ENCODE data around the gene TTC23.
"Not testable (repeated sequence)": the region's sequence is repeated elsewhere in the genome, so short reads cannot be mapped to it uniquely, and the experiment has no call there.

Gene TTC23

GRCh38 chr15:99250001-99250400, 620 bp upstream of the TTC23 start:
- DNase-seq (ENCODE audit: low read depth in 2 of 2): no peak

GRCh38 chr15:99248000-99248715, 1.2 kb downstream of the TTC23 start:
- no peak for DNase-seq (ENCODE audit: low read depth in 2 of 2)

DNA sequence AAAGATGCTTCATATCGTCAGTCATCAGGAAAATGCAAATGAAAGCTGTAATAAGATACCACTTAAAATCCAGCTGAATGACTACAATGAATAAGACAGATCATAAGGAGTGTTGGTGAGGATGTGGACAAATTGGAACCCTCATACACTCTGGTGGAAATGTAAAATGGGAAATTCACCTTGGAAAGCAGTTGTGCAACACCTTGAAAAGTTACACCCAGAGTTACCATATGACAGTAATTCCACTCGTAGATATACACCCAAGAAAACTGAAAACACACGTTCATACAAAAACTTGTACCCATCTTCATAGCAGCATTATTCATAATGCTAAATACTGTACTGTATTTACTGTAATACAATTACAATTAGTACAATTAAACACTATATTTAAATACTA, 2.3 kb downstream of the TTC23 start:
- no peak for DNase-seq (ENCODE audit: low read depth in 2 of 2)

- DNase-seq (ENCODE audit: low read depth in 2 of 2): no peak
These were observed 5.1 kb downstream of the TTC23 start for GRCh38 chr15:99244306-99244705.

DNA sequence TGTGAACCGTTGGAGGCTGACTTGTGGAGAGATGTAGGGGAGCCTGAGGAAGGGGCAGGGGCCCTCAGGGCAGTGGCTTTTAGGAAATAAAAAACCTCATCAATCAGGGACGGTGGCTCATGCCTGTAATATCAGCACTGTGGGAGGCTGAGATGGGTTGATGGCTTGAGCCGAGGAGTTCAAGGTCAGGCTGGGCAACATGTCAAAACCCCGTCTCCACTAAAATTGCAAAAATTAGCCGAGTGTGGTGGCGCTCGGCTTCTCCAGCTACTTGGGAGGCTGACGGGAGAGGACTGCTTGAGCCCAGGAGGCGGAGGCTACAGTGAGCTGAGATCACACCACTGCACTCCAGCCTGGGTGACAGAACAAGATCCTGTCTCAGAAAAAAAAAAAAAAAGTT, 7.6 kb downstream of the TTC23 start:
- DNase-seq (ENCODE audit: low read depth in 2 of 2): no peak

- no peak for DNase-seq (ENCODE audit: low read depth in 2 of 2)
These were observed 9.7 kb downstream of the TTC23 start for GRCh38 chr15:99239545-99240198.

- DNase-seq (ENCODE audit: low read depth in 2 of 2): no peak
These were observed 10.5 kb downstream of the TTC23 start for GRCh38 chr15:99238849-99239248.

GRCh38 chr15:99234160-99234559, 15.2 kb downstream of the TTC23 start:
- not testable (repeated sequence) for DNase-seq (ENCODE audit: low read depth in 2 of 2)

DNA sequence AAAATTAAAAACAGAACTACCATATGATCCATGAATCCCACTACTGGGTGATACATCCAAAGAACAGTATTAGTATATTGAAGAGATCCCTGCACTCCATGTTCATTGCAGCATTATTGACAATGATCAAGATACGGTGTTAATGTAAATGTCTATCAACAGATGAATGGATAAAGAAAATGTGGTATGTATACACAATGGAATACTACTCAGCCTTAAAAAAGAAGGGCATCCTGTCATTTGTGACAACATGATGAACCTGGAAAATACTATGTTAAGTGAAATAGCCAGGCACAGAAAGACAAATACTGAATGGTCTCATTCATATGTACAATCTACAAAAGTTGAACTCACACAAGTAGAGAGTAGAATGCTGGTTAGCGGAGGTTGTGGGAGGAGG, 16.6 kb downstream of the TTC23 start:
- DNase-seq (ENCODE audit: low read depth in 2 of 2): no peak

- DNase-seq (ENCODE audit: low read depth in 2 of 2): no peak
These were observed 18.5 kb downstream of the TTC23 start for GRCh38 chr15:99230867-99231266.

GRCh38 chr15:99228120-99228770, 21.1 kb downstream of the TTC23 start:
- no peak for DNase-seq (ENCODE audit: low read depth in 2 of 2)

- no peak for DNase-seq (ENCODE audit: low read depth in 2 of 2)
These were observed 22.6 kb downstream of the TTC23 start for GRCh38 chr15:99226802-99227201.

DNA sequence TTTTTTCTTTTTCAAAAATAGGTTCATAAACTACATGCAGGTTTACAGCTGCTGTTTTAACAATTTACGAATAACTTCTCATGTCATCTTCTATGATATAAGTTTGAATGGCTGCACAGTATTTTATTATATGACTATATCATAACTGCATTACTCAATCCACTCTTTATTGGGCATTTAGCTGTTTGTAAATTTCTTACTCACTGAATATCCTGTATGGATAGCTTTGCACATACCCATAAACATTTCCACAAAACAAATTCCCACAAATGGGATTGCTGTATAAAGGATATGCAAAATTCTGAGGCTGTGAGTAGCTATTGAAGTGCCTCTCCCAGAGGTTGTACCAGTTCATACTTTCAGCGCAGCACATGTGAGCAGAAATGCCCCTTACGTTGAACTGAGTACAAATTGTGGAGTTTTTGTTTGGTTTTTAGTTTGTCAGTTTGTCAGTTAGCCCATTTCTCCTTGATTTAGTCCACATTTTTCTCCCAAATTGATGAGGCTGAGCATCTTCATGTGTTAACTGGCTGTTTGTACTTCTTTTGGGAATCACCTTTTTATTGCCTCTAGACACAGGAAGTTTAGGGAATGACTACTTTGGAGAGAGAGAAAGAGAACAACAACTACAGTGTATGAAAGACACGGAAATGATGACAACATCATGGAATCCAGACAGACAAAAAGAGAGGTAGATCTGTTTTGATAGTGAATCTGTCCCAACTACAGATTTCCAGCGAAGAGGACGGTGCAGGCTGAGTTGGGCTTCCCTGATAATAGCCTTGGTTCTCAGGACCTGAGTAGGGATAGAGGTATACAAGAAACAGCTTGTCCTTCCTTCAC, 24.8 kb downstream of the TTC23 start:
- no peak for DNase-seq (ENCODE audit: low read depth in 2 of 2)

- DNase-seq (ENCODE audit: low read depth in 2 of 2): peak; percentile 27 to 46
These were observed 36.1 kb downstream of the TTC23 start for GRCh38 chr15:99213187-99213811.

DNA sequence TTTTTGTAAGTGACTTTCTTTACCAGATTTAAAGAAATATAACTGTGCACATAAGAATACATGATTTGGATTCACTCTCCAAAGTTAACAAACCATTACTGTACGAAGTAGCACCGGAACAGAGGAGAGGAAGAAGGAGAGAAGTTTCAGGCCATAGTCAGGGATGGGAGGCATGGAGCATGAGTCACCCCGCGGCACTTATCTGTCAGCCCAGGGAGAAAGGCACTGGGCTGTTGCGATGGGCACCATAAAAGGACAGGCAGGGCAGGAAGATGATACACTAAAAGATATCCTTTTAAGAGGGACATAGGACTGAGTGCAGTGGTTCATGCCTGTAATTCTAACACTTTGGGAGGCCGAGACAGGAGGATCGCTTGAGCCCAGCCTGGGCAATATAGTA, 37.0 kb downstream of the TTC23 start:
- DNase-seq (ENCODE audit: low read depth in 2 of 2): no peak

GRCh38 chr15:99211926-99212325, 37.5 kb downstream of the TTC23 start:
- no peak for DNase-seq (ENCODE audit: low read depth in 2 of 2)

DNA sequence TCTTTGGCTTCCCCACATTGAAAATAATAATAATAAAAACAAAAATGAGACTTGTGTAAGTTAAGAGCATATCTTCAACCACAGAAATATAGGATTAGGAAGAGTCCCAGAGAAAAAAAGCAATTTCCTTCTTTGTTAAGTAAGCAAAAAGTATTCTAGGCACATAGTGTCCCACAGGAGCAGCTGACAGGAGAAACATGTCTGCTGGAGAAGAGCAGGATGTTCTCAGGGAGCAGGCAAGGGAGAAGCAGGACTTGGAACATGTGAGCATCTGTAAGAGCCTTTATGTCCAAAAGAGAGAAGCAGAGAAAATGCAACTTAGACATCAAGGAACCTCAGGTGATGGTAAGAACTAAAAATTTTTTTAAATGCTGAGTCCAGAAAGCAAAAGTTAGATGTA, 39.0 kb downstream of the TTC23 start:
- DNase-seq (ENCODE audit: low read depth in 2 of 2): no peak

GRCh38 chr15:99209326-99209725, 40.1 kb downstream of the TTC23 start:
- no peak for DNase-seq (ENCODE audit: low read depth in 2 of 2)

- no peak for DNase-seq (ENCODE audit: low read depth in 2 of 2)
These were observed 41.7 kb downstream of the TTC23 start for GRCh38 chr15:99207672-99208071.

DNA sequence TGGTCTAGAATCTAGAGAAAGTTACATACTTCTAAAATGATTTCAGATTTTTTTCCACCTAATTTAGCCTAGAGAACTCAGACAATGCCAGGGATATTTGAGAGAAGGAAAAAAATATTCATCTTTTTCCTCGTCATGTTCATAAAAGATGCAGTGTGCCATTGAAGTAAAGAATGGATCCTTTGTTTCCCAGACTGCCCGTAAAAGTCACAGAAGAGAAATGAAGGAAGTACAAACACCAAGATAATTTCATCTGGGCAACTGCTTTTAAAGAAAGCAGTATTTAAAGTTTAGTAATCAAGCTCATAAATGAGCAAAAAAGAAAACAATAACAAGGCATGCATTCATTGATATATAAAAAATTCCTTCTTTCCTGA, 47.2 kb downstream of the TTC23 start:
- no peak for DNase-seq (ENCODE audit: low read depth in 2 of 2)

DNA sequence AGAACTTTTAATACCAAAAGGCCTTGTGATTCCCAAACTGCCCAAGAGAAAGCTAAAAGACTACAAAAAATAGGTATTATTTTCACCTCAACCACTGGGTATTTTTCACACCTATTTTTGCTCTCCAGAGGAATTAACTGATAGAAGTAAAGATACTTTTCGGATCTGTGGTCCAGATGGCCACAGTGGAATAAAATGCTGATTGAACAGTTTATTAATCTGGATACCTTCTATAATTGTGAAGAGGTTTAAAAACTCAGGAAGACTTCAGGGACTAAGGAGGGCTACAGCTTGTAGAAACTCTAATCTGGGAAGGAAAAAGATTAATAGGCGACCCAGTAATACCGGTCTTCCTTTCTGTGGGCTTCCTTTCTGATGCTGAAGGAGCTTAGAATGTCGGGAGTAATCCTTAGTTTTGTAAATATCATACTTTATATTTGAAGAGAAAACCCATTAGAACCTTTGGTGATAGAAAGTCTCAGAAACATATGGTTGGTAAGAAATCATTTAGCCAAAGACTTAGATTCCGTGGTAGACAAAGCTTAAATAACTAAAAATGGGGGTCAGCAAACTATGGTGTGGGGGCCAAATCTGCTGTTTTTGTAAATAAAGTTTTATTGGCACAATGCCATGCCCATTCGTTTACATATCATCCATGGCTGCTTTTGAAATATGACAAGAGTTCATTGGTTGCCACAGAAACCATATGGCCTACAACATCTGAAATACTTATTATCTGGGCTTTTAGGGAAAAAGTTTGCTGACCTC, 47.8 kb downstream of the TTC23 start:
- DNase-seq (ENCODE audit: low read depth in 2 of 2): no peak
